ENCODE measurements around the gene NOXA1. TPM values are rescaled to one million over a fixed set of nuclear protein-coding genes. Genes with fewer than 3 reads are reported as not detected.

NOXA1 gene
- total RNA-seq, 1 experiment from 2014 or later = 0.28 TPM

GRCh38 chr9:137454145-137454596 lies 31.0 kb downstream of the NOXA1 start:
- no peak for TF ChIP-seq CTCF (conservative IDR thresholded peaks at IDR 0.05; ENCODE audit: low read depth, low read length)
- no peak for TF ChIP-seq EZH2 (IDR thresholded peaks at IDR 0.05; ENCODE audit: borderline replicate concordance, low read depth, low read length, poor library complexity, severe bottlenecking)
- ChIA-PET CTCF (no interaction called here), POLR2A (ENCODE audit: low non-redundant PET) (no interaction called here)
- Histone ChIP-seq H3K9me3 (ENCODE audit: low read depth, low read length, poor library complexity, severe bottlenecking) (no peaks in the 10 kb centered on the region), H3K36me3 (ENCODE audit: insufficient read depth, low read length, poor library complexity, severe bottlenecking) (peaks cover 12% of the 10 kb centered on the region), H3K27me3 (replicated peaks; ENCODE audit: insufficient read depth, low read depth, low read length, poor library complexity) (no peaks in the 10 kb centered on the region), H3K4me1 (ENCODE audit: insufficient read depth, low read length, poor library complexity, severe bottlenecking) (peaks cover 13% of the 10 kb centered on the region), H3K27ac (ENCODE audit: low read depth, low read length, poor library complexity, severe bottlenecking) (no peak overlapping the region), H3K4me3 (ENCODE audit: low read depth, low read length, poor library complexity, severe bottlenecking) (no peak overlapping the region)
- intact Hi-C loops (cut with micrococcal nuclease; ENCODE audit: unreplicated experiment) = no loop called here
- no peak for DNase-seq (ENCODE audit: low spot score)
- no TSS peak for BruUV-seq (replicated peaks)

GRCh38 chr9:137454597-137455358 lies 31.6 kb downstream of the NOXA1 start:
- Histone ChIP-seq H3K9me3 (ENCODE audit: low read depth, low read length, poor library complexity, severe bottlenecking) (no peaks in the 10 kb centered on the region), H3K36me3 (ENCODE audit: insufficient read depth, low read length, poor library complexity, severe bottlenecking) (peaks cover 11% of the 10 kb centered on the region), H3K4me1 (ENCODE audit: insufficient read depth, low read length, poor library complexity, severe bottlenecking) (peaks cover 18% of the 10 kb centered on the region), H3K27me3 (replicated peaks; ENCODE audit: insufficient read depth, low read depth, low read length, poor library complexity) (no peaks in the 10 kb centered on the region), H3K4me3 (ENCODE audit: low read depth, low read length, poor library complexity, severe bottlenecking) (no peak overlapping the region), H3K27ac (ENCODE audit: low read depth, low read length, poor library complexity, severe bottlenecking) (no peak overlapping the region)
- POLR2A ChIA-PET (ENCODE audit: low non-redundant PET) = no interaction called here
- TF ChIP-seq EZH2 (IDR thresholded peaks at IDR 0.05; ENCODE audit: borderline replicate concordance, low read depth, low read length, poor library complexity, severe bottlenecking) (no peak), CTCF (conservative IDR thresholded peaks at IDR 0.05; ENCODE audit: low read depth, low read length) (no peak)
- no TSS peak for BruUV-seq (replicated peaks)
- no peak for DNase-seq (ENCODE audit: low spot score)
- intact Hi-C loops (cut with micrococcal nuclease; ENCODE audit: unreplicated experiment) = no loop called here
- CTCF ChIA-PET = no interaction called here

- no peaks in the 10 kb centered on the region for H3K9me3 ChIP-seq (ENCODE audit: low read depth, low read length, poor library complexity, severe bottlenecking)
- intact Hi-C loops (cut with micrococcal nuclease; ENCODE audit: unreplicated experiment) = no loop called here
- no peak for DNase-seq (ENCODE audit: low spot score)
- ChIA-PET CTCF (no interaction called here), POLR2A (ENCODE audit: low non-redundant PET) (no interaction called here)
- no peaks in the 10 kb centered on the region for H3K27me3 ChIP-seq (replicated peaks; ENCODE audit: insufficient read depth, low read depth, low read length, poor library complexity)
- TF ChIP-seq EZH2 (IDR thresholded peaks at IDR 0.05; ENCODE audit: borderline replicate concordance, low read depth, low read length, poor library complexity, severe bottlenecking) (no peak), CTCF (conservative IDR thresholded peaks at IDR 0.05; ENCODE audit: low read depth, low read length) (no peak)
- no peak overlapping the region for H3K27ac ChIP-seq (ENCODE audit: low read depth, low read length, poor library complexity, severe bottlenecking)
- H3K4me1 ChIP-seq (ENCODE audit: insufficient read depth, low read length, poor library complexity, severe bottlenecking) = peaks cover 20% of the 10 kb centered on the region
- H3K4me3 ChIP-seq (ENCODE audit: low read depth, low read length, poor library complexity, severe bottlenecking) = no peak overlapping the region
- BruUV-seq (replicated peaks) = no TSS peak
- H3K36me3 ChIP-seq (ENCODE audit: insufficient read depth, low read length, poor library complexity, severe bottlenecking) = peaks cover 11% of the 10 kb centered on the region
Observed at GRCh38 chr9:137455359-137455991, 32.3 kb downstream of the NOXA1 start.
